Measurements from ENCODE around the gene SOWAHC. TPM values are rescaled to one million over a fixed set of nuclear protein-coding genes. Genes with fewer than 3 reads are reported as not detected.

SOWAHC gene
- total RNA-seq, 1 donor from 2014 or later = 25.5 TPM

DNA sequence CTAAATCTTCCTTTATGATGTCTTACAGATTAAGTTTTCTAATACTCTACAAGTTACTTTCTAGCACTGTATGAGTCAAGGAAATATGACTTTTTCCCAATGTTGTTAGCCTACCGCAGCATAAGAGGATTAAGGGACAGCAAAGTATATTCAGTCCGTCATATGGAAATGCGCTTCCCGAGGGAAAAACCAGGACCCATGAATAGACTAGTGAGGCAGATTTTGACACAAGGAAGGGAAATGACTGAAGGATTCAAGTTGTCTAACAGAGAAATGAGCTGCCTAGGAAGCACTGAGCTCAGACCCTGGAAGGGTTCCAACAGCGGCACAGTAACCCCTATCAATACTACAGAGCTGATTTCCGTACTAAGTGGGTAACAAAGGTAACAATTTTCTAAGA lies 12.4 kb upstream of the SOWAHC start:
- Histone ChIP-seq H3K36me3 (no peaks in the 10 kb centered on the region), H3K9me3 (no peaks in the 10 kb centered on the region), H3K4me1 (peaks cover 34% of the 10 kb centered on the region), H3K27ac (no peak overlapping the region), H3K4me3 (no peak overlapping the region), H3K27me3 (no peaks in the 10 kb centered on the region)
- no peak for DNase-seq (ENCODE audit: extremely low spot score in 2 of 2)
- intact Hi-C loops (cut with DNase I) = no loop called here
- TF ChIP-seq, protein P1, sequence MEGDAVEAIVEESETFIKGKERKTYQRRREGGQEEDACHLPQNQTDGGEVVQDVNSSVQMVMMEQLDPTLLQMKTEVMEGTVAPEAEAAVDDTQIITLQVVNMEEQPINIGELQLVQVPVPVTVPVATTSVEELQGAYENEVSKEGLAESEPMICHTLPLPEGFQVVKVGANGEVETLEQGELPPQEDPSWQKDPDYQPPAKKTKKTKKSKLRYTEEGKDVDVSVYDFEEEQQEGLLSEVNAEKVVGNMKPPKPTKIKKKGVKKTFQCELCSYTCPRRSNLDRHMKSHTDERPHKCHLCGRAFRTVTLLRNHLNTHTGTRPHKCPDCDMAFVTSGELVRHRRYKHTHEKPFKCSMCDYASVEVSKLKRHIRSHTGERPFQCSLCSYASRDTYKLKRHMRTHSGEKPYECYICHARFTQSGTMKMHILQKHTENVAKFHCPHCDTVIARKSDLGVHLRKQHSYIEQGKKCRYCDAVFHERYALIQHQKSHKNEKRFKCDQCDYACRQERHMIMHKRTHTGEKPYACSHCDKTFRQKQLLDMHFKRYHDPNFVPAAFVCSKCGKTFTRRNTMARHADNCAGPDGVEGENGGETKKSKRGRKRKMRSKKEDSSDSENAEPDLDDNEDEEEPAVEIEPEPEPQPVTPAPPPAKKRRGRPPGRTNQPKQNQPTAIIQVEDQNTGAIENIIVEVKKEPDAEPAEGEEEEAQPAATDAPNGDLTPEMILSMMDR (IDR thresholded peaks at IDR 0.05) = no peak
- TF ChIP-seq POLR2A (IDR thresholded peaks at IDR 0.05) (no peak), POLR2AphosphoS5 (IDR thresholded peaks at IDR 0.05; ENCODE audit: insufficient read depth in 1 of 2, low read depth in 1 of 2) (no peak)

DNA sequence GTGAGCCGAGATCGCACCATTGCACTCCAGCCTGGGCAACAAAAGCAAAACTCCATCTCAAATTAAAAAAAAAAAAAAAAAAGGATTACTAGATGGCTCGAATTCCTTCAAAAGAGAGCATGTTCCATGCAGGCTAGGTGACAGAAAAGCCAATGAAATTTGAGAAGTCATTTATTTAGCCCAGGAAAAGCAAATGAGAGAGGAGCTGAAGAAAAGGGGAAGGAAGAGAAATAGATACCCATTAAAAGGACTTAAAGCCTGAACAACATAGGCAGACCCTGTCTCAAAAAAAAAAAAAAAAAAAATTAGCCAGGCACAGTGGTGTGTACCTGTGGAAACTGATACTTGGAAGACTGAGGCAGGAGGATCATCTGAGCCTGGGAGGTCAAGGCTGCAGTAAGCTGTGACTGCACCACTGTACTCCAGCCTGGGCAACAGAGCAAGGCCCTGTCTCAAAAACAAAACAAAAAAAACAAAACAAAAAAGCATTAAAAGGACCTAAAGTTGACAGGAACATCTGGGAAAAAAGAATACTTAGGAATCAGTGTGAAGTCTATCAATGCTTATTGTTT lies 11.5 kb upstream of the SOWAHC start:
- H3K4me1 ChIP-seq = peaks cover 34% of the 10 kb centered on the region
- intact Hi-C loops (cut with DNase I) = no loop called here

DNA sequence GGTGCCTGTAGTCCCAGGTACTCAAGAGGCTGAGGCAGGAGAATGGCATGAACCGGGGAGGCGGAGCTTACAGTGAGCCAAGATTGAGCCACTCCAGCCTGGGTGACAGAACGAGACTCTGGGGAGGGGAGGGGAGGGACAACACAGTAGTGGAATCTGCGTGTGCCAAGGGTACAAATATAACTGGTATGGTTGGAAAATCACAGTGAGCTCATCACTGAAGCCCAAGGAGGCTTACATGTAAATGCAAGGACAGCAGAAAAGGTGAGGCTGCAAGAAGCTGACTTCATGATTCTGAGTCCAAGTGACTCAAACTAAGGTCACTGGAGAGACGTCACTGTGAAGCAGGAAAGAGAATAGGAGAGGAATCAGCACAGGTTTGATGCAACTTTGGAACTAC lies 9.6 kb upstream of the SOWAHC start:
- no peak for DNase-seq (ENCODE audit: extremely low spot score in 2 of 2)
- no peak overlapping the region for H3K4me3 ChIP-seq
- no peak overlapping the region for H3K27ac ChIP-seq
- TF ChIP-seq POLR2A (IDR thresholded peaks at IDR 0.05) (no peak), POLR2AphosphoS5 (IDR thresholded peaks at IDR 0.05; ENCODE audit: insufficient read depth in 1 of 2, low read depth in 1 of 2) (peak in 1 of 2 donors; percentile 44)
- no peaks in the 10 kb centered on the region for H3K9me3 ChIP-seq
- H3K4me1 ChIP-seq = peaks cover 49% of the 10 kb centered on the region
- H3K36me3 ChIP-seq = no peaks in the 10 kb centered on the region
- H3K27me3 ChIP-seq = no peaks in the 10 kb centered on the region
- intact Hi-C loops (cut with DNase I) = no loop called here

More for the DNA sequence above, 11.5 kb upstream of the SOWAHC start:
- H3K27me3 ChIP-seq = no peaks in the 10 kb centered on the region
- no peak overlapping the region for H3K27ac ChIP-seq
- H3K9me3 ChIP-seq = no peaks in the 10 kb centered on the region
- TF ChIP-seq, protein P1 (IDR thresholded peaks at IDR 0.05) = no peak
- TF ChIP-seq POLR2AphosphoS5 (IDR thresholded peaks at IDR 0.05; ENCODE audit: insufficient read depth in 1 of 2, low read depth in 1 of 2) = no peak
- no peak for TF ChIP-seq POLR2A (IDR thresholded peaks at IDR 0.05)
- no peak for DNase-seq (ENCODE audit: extremely low spot score in 2 of 2)
- H3K4me3 ChIP-seq = no peak overlapping the region
- H3K36me3 ChIP-seq = no peaks in the 10 kb centered on the region

DNA sequence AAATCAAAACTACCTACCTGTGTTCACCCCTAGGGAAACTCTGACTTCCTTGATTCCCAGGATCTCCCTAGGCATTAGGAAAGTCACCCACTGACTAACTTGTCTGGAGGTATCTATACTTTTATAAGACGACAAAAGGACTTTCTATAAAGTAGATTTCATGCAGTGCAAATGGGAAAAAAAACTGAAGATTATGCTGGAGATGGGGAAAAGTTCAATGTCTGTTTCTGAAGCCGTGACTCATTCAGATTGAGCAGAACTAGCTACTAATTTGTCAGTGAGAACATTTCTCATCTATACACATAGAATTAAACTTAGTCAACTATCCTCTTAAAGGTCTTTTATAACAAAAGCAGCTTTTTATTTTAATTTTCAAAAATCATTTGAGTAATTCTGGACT lies 6.4 kb upstream of the SOWAHC start:
- TF ChIP-seq POLR2AphosphoS5 (IDR thresholded peaks at IDR 0.05; ENCODE audit: insufficient read depth in 1 of 2, low read depth in 1 of 2) (no peak), POLR2A (IDR thresholded peaks at IDR 0.05) (no peak)
- TF ChIP-seq, protein P1 (IDR thresholded peaks at IDR 0.05) = no peak
- Histone ChIP-seq H3K9me3 (no peaks in the 10 kb centered on the region), H3K27me3 (no peaks in the 10 kb centered on the region), H3K4me3 (no peak overlapping the region), H3K27ac (no peak overlapping the region), H3K4me1 (peaks cover 53% of the 10 kb centered on the region), H3K36me3 (no peaks in the 10 kb centered on the region)
- DNase-seq (ENCODE audit: extremely low spot score in 2 of 2) = no peak
- intact Hi-C loops (cut with DNase I) = no loop called here

DNA sequence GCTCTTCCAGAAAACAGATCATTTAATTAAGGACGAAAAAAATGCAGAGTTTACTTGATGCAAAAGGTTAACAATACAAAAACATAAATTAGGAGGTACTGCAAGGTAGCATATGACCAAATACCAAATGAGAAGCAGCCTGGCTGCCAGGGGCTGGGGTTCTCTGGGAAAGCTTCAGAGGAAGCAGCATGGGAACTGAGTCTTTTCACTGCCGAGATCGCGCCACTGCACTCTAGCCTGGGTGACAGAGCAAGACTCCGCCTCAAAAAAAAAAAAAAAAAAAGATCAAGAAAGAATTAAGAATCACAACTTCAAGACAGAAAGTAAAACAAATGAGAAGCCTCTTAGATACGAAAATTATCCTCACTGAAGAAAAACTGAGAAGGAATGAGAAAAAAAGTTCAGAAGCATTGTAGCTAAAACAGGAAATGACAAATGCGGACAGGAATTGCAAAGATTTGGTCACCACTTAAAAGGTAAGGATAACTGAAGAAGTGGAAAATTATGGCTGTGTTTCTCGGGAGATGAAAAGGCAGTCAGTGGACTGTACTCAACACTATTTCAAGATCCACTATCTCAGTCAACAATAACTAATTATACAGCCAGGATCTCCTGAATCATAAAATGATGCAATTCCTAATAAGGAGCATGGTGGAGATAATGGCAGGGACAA lies 4.7 kb upstream of the SOWAHC start:
- Histone ChIP-seq H3K4me3 (no peak overlapping the region), H3K9me3 (no peaks in the 10 kb centered on the region), H3K36me3 (no peaks in the 10 kb centered on the region), H3K27ac (no peak overlapping the region), H3K4me1 (peaks cover 54% of the 10 kb centered on the region), H3K27me3 (no peaks in the 10 kb centered on the region)
- no peak for TF ChIP-seq POLR2A (IDR thresholded peaks at IDR 0.05)
- TF ChIP-seq, protein P1 (IDR thresholded peaks at IDR 0.05) = no peak
- TF ChIP-seq POLR2AphosphoS5 (IDR thresholded peaks at IDR 0.05; ENCODE audit: insufficient read depth in 1 of 2, low read depth in 1 of 2) = no peak
- no peak for DNase-seq (ENCODE audit: extremely low spot score in 2 of 2)
- intact Hi-C loops (cut with DNase I) = no loop called here
